ENCODE data around the gene STX12.

DNA sequence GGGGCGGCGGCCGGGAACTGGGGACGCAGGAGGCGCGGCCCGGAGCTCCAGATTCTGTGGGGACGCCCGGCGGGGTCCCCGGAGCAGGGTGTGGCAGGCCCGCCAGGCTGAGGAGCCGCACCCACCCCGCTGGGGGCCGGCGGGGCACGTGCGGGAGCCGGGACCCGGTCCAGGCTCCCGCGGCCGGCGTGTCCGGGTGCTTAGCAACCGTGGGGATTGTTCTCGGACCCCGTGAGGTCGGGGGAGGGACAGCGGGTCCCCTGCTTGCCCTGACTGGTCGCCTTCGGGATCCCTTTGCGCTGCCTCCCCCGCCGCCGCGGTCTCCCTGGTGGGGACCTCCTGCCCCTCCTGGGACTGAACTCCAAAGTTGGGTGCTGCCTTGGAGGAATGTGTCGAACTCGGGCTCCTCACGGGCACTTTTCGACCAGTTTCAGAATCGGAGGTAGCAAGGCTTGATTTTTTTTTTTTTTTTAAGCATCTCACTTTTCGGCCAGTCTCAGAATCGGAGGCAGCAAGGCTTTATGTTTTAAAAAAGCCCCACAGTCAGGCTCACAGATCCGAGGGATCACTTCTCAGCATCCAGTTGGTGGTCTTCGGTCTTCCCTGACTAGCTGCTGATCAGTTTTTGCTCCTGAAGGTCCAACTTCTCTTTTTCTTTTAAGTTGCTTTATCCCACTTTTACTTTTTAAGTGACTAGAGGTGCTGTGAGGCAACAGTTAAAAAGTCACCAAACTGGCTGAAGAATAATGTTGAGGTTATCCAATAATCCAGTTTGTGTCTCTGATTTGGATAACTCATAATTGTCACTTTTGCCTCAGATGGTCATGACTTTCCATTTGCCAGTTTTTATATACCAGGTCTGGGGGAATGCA, 46.6 kb upstream of the STX12 start:
- TF ChIP-seq ZNF514 (tag by site-specific recombination; IDR thresholded peaks at IDR 0.05) (no peak), GFI1B (tag by site-specific recombination; IDR thresholded peaks at IDR 0.05) (no peak), ZNF350 (tag by site-specific recombination; IDR thresholded peaks at IDR 0.05) (no peak), OVOL3 (tag by site-specific recombination; IDR thresholded peaks at IDR 0.05) (no peak), ZNF23 (tag by site-specific recombination; IDR thresholded peaks at IDR 0.05; ENCODE audit: borderline replicate concordance) (no peak), YY1 (tag by site-specific recombination; IDR thresholded peaks at IDR 0.05) (0 out of 2 replicates have a peak, but pooled peaks have one; percentile 31), ZBTB20 (tag by site-specific recombination; IDR thresholded peaks at IDR 0.05) (no peak; the same call in 1 of the 2 replicates), ZNF76 (tag by site-specific recombination; IDR thresholded peaks at IDR 0.05; ENCODE audit: borderline replicate concordance, low read depth) (no peak)
- TF ChIP-seq, protein P1, sequence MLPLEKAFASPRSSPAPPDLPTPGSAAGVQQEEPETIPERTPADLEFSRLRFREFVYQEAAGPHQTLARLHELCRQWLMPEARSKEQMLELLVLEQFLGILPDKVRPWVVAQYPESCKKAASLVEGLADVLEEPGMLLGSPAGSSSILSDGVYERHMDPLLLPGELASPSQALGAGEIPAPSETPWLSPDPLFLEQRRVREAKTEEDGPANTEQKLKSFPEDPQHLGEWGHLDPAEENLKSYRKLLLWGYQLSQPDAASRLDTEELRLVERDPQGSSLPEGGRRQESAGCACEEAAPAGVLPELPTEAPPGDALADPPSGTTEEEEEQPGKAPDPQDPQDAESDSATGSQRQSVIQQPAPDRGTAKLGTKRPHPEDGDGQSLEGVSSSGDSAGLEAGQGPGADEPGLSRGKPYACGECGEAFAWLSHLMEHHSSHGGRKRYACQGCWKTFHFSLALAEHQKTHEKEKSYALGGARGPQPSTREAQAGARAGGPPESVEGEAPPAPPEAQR (tag by site-specific recombination; IDR thresholded peaks at IDR 0.05), result no peak
- TF ChIP-seq, protein P2, sequence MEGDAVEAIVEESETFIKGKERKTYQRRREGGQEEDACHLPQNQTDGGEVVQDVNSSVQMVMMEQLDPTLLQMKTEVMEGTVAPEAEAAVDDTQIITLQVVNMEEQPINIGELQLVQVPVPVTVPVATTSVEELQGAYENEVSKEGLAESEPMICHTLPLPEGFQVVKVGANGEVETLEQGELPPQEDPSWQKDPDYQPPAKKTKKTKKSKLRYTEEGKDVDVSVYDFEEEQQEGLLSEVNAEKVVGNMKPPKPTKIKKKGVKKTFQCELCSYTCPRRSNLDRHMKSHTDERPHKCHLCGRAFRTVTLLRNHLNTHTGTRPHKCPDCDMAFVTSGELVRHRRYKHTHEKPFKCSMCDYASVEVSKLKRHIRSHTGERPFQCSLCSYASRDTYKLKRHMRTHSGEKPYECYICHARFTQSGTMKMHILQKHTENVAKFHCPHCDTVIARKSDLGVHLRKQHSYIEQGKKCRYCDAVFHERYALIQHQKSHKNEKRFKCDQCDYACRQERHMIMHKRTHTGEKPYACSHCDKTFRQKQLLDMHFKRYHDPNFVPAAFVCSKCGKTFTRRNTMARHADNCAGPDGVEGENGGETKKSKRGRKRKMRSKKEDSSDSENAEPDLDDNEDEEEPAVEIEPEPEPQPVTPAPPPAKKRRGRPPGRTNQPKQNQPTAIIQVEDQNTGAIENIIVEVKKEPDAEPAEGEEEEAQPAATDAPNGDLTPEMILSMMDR (tag by site-specific recombination; IDR thresholded peaks at IDR 0.05), result no peak

Data from HEK293 (cell line).